Caco-2 (cell line): ENCODE results near the gene ACTL8. TPM values are rescaled to one million over a fixed set of nuclear protein-coding genes. Genes with fewer than 3 reads are reported as not detected.
"Not testable (repeated sequence)": the region's sequence is repeated elsewhere in the genome, so short reads cannot be mapped to it uniquely, and the experiment has no call there.

ENCODE experiments used
- BruUV-seq: library from RNA; stranded (reverse); fragments of 400-500 nt; replicated peaks from 2 replicates; lab custom pipeline; 2021; lab: Mats Ljungman, UMichigan
- CTCF ChIA-PET: fragments of 300-600 bp; sonication (Branson Sonifier 250); formaldehyde crosslinking; loops from one replicate; lab custom pipeline; 2022; ENCODE audit warnings: antibody characterized with exemption; lab: Charles Lee
- POLR2A ChIA-PET: fragments of 300-600 bp; sonication (Branson Sonifier 250); formaldehyde crosslinking; loops from one replicate; lab custom pipeline; 2022; ENCODE audit warnings: antibody characterized with exemption; lab: Charles Lee
- DNase-seq, 2 experiments: peaks; one replicate each; pipeline versions ENCODE4 v3.0.0 to v3.0.0-alpha.2; 2020 to 2022
- H3K27me3 ChIP-seq: replicated peaks from 2 replicates; pipeline ENCODE4 v1.6.0; 2011; ENCODE audit warnings: low read length; ENCODE audit not compliant: control insufficient read depth, insufficient read depth
- H3K36me3 ChIP-seq: 2 replicates; pipeline ENCODE4 v1.5.1; 2011; ENCODE audit warnings: low read length; ENCODE audit not compliant: control insufficient read depth, insufficient read depth
- H3K4me1 ChIP-seq: fragments of 250-450 bp; sonication (Bioruptor Pico); 2 replicates; pipeline ENCODE4 v1.5.1; 2020; ENCODE audit warnings: mild to moderate bottlenecking
- H3K4me3 ChIP-seq: 2 replicates; pipeline ENCODE4 v1.5.1; 2011; ENCODE audit warnings: low read depth, mild to moderate bottlenecking, control low read depth, low read length
- H3K9me3 ChIP-seq: fragments of 250-450 bp; sonication (Bioruptor Pico); 2 replicates; pipeline ENCODE4 v1.5.1; 2020; ENCODE audit warnings: mild to moderate bottlenecking, moderate library complexity
- H3K27ac Mint-ChIP-seq: one replicate; pipeline ENCODE4 v1.8.0; 2022; ENCODE audit warnings: mixed read lengths; ENCODE audit not compliant: unreplicated experiment
- H3K27me3 Mint-ChIP-seq: one replicate; pipeline ENCODE4 v1.8.0; 2022; ENCODE audit warnings: mixed read lengths; ENCODE audit not compliant: insufficient read depth, unreplicated experiment
- H3K36me3 Mint-ChIP-seq: one replicate; pipeline ENCODE4 v1.8.0; 2022; ENCODE audit warnings: mild to moderate bottlenecking, mixed read lengths; ENCODE audit not compliant: insufficient read depth, unreplicated experiment
- H3K4me1 Mint-ChIP-seq: one replicate; pipeline ENCODE4 v1.8.0; 2022; ENCODE audit warnings: low read depth, mixed read lengths; ENCODE audit not compliant: unreplicated experiment
- H3K4me3 Mint-ChIP-seq: one replicate; pipeline ENCODE4 v1.8.0; 2022; ENCODE audit warnings: mild to moderate bottlenecking, moderate library complexity, mixed read lengths; ENCODE audit not compliant: unreplicated experiment
- H3K9me3 Mint-ChIP-seq: one replicate; pipeline ENCODE4 v1.8.0; 2022; ENCODE audit warnings: mixed read lengths; ENCODE audit not compliant: unreplicated experiment
- intact Hi-C: fragments of 100-400 bp; cut with micrococcal nuclease; formaldehyde crosslinking; loops from one replicate; pipeline ENCODE4 v1.10.0; 2022; ENCODE audit not compliant: unreplicated experiment
- total RNA-seq: library from RNA; stranded (reverse); gene quantifications from 2 replicates; pipeline ENCODE4 v1.2.3, GENCODE V29; 2022
- TF ChIP-seq, protein P1 (sequence below), 2 experiments: fragments of 200-600 bp in 1 of 2; IDR thresholded peaks; 1 replicate in 1 of 2; 2 replicates in 1 of 2; pipeline versions ENCODE4 v1.5.1 to v1.8.0; 2011 to 2022; ENCODE audit warnings: antibody characterized with exemption in 1 of 2, control low read depth in 1 of 2, inconsistent platforms in 1 of 2, low read depth in 1 of 2, low read length in 1 of 2, mild to moderate bottlenecking in 1 of 2, moderate library complexity in 1 of 2; ENCODE audit not compliant: insufficient read depth in 1 of 2, severe bottlenecking in 1 of 2, unreplicated experiment in 1 of 2

The ACTL8 gene
- total RNA-seq, 1 experiment from 2014 or later = 79.3 TPM

DNA sequence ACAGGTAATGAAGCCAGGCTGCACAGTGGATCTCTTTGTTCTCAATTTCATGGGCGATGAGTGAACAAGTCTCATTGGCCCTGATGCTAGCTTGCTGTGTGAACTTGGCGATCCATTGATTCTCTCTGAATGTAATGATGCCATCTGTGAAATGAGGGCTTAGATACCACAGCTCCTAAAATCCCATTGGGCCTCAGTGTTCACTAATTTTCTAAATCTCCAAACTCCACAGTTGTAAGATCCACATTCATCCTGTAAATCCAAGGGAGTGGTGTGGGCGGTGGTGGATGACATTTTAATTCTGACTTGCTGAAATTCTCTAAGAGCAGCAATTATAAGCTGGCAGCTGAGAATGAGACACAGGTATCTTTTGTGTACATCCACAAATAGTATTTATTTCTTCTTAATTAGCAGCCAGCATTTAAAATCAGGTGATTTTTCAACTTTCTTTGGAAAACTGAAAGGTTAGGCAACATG, 9.6 kb upstream of the ACTL8 start:
- intact Hi-C loops = no loop called here
- H3K9me3 ChIP-seq = no peaks in the 10 kb centered on the region
- no peak for DNase-seq
- Mint-ChIP-seq H3K4me3 (no peak overlapping the region), H3K4me1 (no peaks in the 10 kb centered on the region), H3K27me3 (peaks cover 6% of the 10 kb centered on the region), H3K27ac (no peak overlapping the region), H3K36me3 (no peaks in the 10 kb centered on the region), H3K9me3 (no peaks in the 10 kb centered on the region)
- TF ChIP-seq, protein P1, sequence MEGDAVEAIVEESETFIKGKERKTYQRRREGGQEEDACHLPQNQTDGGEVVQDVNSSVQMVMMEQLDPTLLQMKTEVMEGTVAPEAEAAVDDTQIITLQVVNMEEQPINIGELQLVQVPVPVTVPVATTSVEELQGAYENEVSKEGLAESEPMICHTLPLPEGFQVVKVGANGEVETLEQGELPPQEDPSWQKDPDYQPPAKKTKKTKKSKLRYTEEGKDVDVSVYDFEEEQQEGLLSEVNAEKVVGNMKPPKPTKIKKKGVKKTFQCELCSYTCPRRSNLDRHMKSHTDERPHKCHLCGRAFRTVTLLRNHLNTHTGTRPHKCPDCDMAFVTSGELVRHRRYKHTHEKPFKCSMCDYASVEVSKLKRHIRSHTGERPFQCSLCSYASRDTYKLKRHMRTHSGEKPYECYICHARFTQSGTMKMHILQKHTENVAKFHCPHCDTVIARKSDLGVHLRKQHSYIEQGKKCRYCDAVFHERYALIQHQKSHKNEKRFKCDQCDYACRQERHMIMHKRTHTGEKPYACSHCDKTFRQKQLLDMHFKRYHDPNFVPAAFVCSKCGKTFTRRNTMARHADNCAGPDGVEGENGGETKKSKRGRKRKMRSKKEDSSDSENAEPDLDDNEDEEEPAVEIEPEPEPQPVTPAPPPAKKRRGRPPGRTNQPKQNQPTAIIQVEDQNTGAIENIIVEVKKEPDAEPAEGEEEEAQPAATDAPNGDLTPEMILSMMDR (IDR thresholded peaks at IDR 0.05; ENCODE audit: insufficient read depth in 1 of 2, low read depth in 1 of 2, low read length in 1 of 2, severe bottlenecking in 1 of 2, unreplicated experiment in 1 of 2) = no peak
- no peaks in the 10 kb centered on the region for H3K27me3 ChIP-seq
- H3K4me3 ChIP-seq = no peak overlapping the region
- ChIA-PET CTCF (interaction anchor here (1.4 kb wide), 1 partner anchor 84 kb away, joined by 10 read pairs; no protein-coding TSS in a partner anchor), POLR2A (no interaction called here)
- no TSS peak for BruUV-seq
- H3K36me3 ChIP-seq = no peaks in the 10 kb centered on the region
- no peaks in the 10 kb centered on the region for H3K4me1 ChIP-seq

DNA sequence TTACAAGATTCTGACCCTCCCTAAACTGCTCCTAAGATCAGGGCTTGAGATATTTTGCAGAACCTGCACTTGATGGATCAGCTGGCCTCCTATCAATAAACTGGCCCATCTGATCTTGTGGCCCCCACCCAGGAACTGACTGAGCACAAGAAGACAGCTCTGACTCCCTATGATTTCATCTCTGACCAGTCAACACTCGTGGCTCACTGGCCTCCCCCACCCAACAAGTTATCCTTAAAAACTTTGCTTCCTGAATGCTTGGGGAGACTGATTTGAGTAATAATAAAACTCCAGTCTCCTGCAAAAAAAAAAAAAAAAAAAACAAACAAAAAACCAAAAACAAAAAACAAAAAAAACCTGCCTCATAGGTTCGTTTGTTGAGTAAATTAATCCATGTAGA, 8.9 kb upstream of the ACTL8 start:
- H3K4me3 ChIP-seq, H3K36me3 ChIP-seq, H3K36me3 Mint-ChIP-seq, H3K27me3 Mint-ChIP-seq, H3K27me3 ChIP-seq, POLR2A ChIA-PET, H3K27ac Mint-ChIP-seq, CTCF ChIA-PET, intact Hi-C loops, H3K9me3 Mint-ChIP-seq, DNase-seq, H3K4me1 ChIP-seq, H3K9me3 ChIP-seq, BruUV-seq, H3K4me3 Mint-ChIP-seq, H3K4me1 Mint-ChIP-seq: not testable (repeated sequence)

DNA sequence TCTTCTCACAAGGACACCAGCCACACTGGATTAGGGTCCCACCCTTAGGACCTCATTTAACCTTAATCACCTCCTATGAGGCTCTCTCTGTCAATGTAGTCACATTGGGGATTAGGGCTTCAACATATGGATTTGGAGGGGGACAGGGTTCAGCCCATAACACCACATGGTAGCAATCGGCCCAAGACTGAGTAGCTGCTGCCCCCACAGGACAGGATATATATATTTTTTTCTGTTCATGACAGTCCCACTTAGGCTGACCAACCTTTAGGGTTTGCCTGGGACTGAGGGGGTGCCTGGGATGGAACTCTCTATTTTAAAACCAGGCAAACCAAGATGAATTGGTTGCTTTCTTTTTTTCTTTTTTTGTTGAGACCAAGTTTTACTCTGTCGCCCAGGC, 8.2 kb upstream of the ACTL8 start:
- Histone ChIP-seq H3K4me3 (no peak overlapping the region), H3K9me3 (no peaks in the 10 kb centered on the region), H3K27me3 (no peaks in the 10 kb centered on the region), H3K36me3 (no peaks in the 10 kb centered on the region), H3K4me1 (no peaks in the 10 kb centered on the region)
- no peak for DNase-seq
- POLR2A ChIA-PET = no interaction called here
- H3K27ac Mint-ChIP-seq = no peak overlapping the region
- no TSS peak for BruUV-seq
- CTCF ChIA-PET = no interaction called here
- no peaks in the 10 kb centered on the region for H3K9me3 Mint-ChIP-seq
- no peaks in the 10 kb centered on the region for H3K36me3 Mint-ChIP-seq
- intact Hi-C loops = no loop called here
- no peaks in the 10 kb centered on the region for H3K27me3 Mint-ChIP-seq
- H3K4me1 Mint-ChIP-seq = no peaks in the 10 kb centered on the region
- TF ChIP-seq, protein P1 (IDR thresholded peaks at IDR 0.05; ENCODE audit: insufficient read depth in 1 of 2, low read depth in 1 of 2, low read length in 1 of 2, severe bottlenecking in 1 of 2, unreplicated experiment in 1 of 2) = no peak
- no peak overlapping the region for H3K4me3 Mint-ChIP-seq

DNA sequence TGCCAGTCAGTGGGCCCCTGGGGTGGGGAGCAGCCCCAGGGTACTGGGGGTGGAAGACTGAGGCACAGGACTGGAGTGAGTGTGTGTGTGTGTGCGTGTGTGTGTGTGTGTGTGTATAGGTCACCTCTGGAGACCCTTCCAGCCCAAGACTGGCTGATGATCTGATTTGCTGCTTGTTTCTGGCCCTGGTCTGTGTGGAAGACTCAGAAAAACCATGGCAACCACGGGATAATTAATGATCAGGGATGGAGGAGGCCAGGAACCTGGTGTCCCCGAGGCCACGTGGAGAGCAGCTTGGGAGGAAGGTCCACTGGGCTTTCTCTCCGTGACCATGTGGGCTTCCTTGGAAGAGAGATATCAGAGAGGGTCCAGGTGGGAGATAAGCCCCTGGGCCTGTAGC, 4.8 kb upstream of the ACTL8 start:
- TF ChIP-seq, protein P1 (IDR thresholded peaks at IDR 0.05; ENCODE audit: insufficient read depth in 1 of 2, low read depth in 1 of 2, low read length in 1 of 2, severe bottlenecking in 1 of 2, unreplicated experiment in 1 of 2) = no peak
- ChIA-PET CTCF (no interaction called here), POLR2A (no interaction called here)
- intact Hi-C loops = no loop called here
- Mint-ChIP-seq H3K4me1 (no peaks in the 10 kb centered on the region), H3K27ac (no peak overlapping the region), H3K4me3 (no peak overlapping the region), H3K27me3 (no peaks in the 10 kb centered on the region), H3K36me3 (no peaks in the 10 kb centered on the region), H3K9me3 (no peaks in the 10 kb centered on the region)
- H3K9me3 ChIP-seq = no peaks in the 10 kb centered on the region
- no peaks in the 10 kb centered on the region for H3K36me3 ChIP-seq
- no peaks in the 10 kb centered on the region for H3K27me3 ChIP-seq
- no peak overlapping the region for H3K4me3 ChIP-seq
- no peak for DNase-seq
- BruUV-seq = no TSS peak
- H3K4me1 ChIP-seq = no peaks in the 10 kb centered on the region
